H1 (cell line): Measurements from ENCODE around the gene TFAP2E. TPM values are rescaled to one million over a fixed set of nuclear protein-coding genes. Genes with fewer than 3 reads are reported as not detected.

Experiments
- CTCF ChIA-PET: fragments of 300-600 bp; sonication (Branson Sonifier 250); formaldehyde crosslinking; loops from one replicate; lab custom pipeline; 2021; ENCODE audit not compliant: partially characterized antibody; lab: Charles Lee
- POLR2A ChIA-PET: fragments of 300-600 bp; sonication (Branson Sonifier 250); formaldehyde crosslinking; loops from one replicate; lab custom pipeline; 2021; ENCODE audit warnings: inconsistent platforms; ENCODE audit not compliant: partially characterized antibody; lab: Charles Lee
- DNase-seq, 2 experiments: peaks; one replicate each; pipeline versions ENCODE4 v3.0.0 to v3.0.0-alpha.2; 2010 to 2022; ENCODE audit warnings: low spot score in 2 of 2, low read depth in 1 of 2, mixed read lengths in 1 of 2
- FAIRE-seq: peaks from 2 replicates; lab custom pipeline; 2011; peaks lifted over from hg19 to GRCh38; lab: Jason Lieb, UNC
- H2AFZ ChIP-seq: 2 replicates; pipeline ENCODE4 v1.8.1; 2012; ENCODE audit warnings: low read length, inconsistent platforms
- H2AK5ac ChIP-seq: 2 replicates; pipeline ENCODE4 v1.6.1; 2013; ENCODE audit warnings: low read depth, low read length
- H2BK120ac ChIP-seq: replicated peaks from 2 replicates; pipeline ENCODE3; 2013; ENCODE audit warnings: low read depth, low read length, inconsistent platforms
- H2BK12ac ChIP-seq: 2 replicates; pipeline ENCODE4 v1.6.1; 2013; ENCODE audit warnings: low read depth, low read length
- H2BK15ac ChIP-seq: 2 replicates; pipeline ENCODE4 v1.6.1; 2013; ENCODE audit warnings: low read length
- H2BK20ac ChIP-seq: 2 replicates; pipeline ENCODE4 v1.6.1; 2013; ENCODE audit warnings: low read length
- H2BK5ac ChIP-seq: 2 replicates; pipeline ENCODE4 v1.6.1; 2013; ENCODE audit warnings: low read depth, low read length
- H3K14ac ChIP-seq: 2 replicates; pipeline ENCODE4 v1.6.1; 2013; ENCODE audit warnings: inconsistent platforms; ENCODE audit not compliant: insufficient read length
- H3K18ac ChIP-seq: 2 replicates; pipeline ENCODE4 v1.6.1; 2013; ENCODE audit warnings: low read length; ENCODE audit errors: extremely low read depth
- H3K23ac ChIP-seq: 2 replicates; pipeline ENCODE4 v1.6.1; 2013; ENCODE audit warnings: inconsistent platforms; ENCODE audit not compliant: insufficient read length
- H3K23me2 ChIP-seq: 2 replicates; pipeline ENCODE4 v1.6.1; 2013; ENCODE audit warnings: low read depth, low read length
- H3K27ac ChIP-seq: 2 replicates; pipeline ENCODE4 v1.6.1; 2011; ENCODE audit warnings: low read depth, low read length, inconsistent platforms
- H3K27me3 ChIP-seq, 4 experiments: replicated peaks in 1 of 4; 1 replicate in 1 of 4; 2 replicates in 3 of 4; pipeline versions ENCODE4 v1.6.1 to v1.8.1; 2011 to 2013; ENCODE audit warnings: low read length in 3 of 4, mild to moderate bottlenecking in 3 of 4, inconsistent platforms in 2 of 4, mixed read lengths in 2 of 4, moderate library complexity in 1 of 4; ENCODE audit not compliant: control insufficient read depth in 3 of 4, insufficient read depth in 3 of 4; ENCODE audit errors: extremely low read depth in 1 of 4
- H3K36me3 ChIP-seq, 4 experiments: 2 replicates each; pipeline versions ENCODE4 v1.6.1 to v1.8.1; 2011 to 2013; ENCODE audit warnings: mild to moderate bottlenecking in 4 of 4, low read length in 3 of 4, moderate library complexity in 2 of 4, control low read depth in 1 of 4, inconsistent platforms in 1 of 4; ENCODE audit not compliant: insufficient read depth in 4 of 4, control insufficient read depth in 2 of 4
- H3K4ac ChIP-seq: replicated peaks from 2 replicates; pipeline ENCODE3; 2013; ENCODE audit warnings: low read length, low read depth, mixed read lengths, inconsistent platforms; ENCODE audit not compliant: insufficient read length
- H3K4me1 ChIP-seq, 4 experiments: replicated peaks in 1 of 4; 1 replicate in 1 of 4; 2 replicates in 3 of 4; pipeline versions ENCODE4 v1.6.1 to v1.8.1; 2011 to 2013; ENCODE audit warnings: low read length in 3 of 4, inconsistent platforms in 2 of 4, mixed read lengths in 1 of 4; ENCODE audit not compliant: insufficient read depth in 4 of 4, control insufficient read depth in 3 of 4
- H3K4me2 ChIP-seq, 2 experiments: 2 replicates each; pipeline versions ENCODE4 v1.6.1 to v1.8.1; 2011 to 2013; ENCODE audit warnings: low read depth in 2 of 2, low read length in 2 of 2, control low read depth in 1 of 2, inconsistent platforms in 1 of 2, mild to moderate bottlenecking in 1 of 2; ENCODE audit not compliant: insufficient read depth in 1 of 2
- H3K4me3 ChIP-seq, 4 experiments: fragments of 200-600, 300-600 bp in 1 of 4; sonication (generic), shearing (Covaris generic), sonication (Bioruptor Twin) in 1 of 4; 2 replicates each; pipeline versions ENCODE4 v1.5.1 to v1.8.1; 2011 to 2016; ENCODE audit warnings: low read length in 4 of 4, low read depth in 3 of 4, control low read depth in 2 of 4, inconsistent platforms in 2 of 4, mild to moderate bottlenecking in 2 of 4, mixed read lengths in 1 of 4, moderate library complexity in 1 of 4; ENCODE audit not compliant: insufficient read depth in 2 of 4; ENCODE audit errors: extremely low read depth in 1 of 4
- H3K56ac ChIP-seq: replicated peaks from 2 replicates; pipeline ENCODE3; 2013; ENCODE audit warnings: low read depth, mild to moderate bottlenecking, mixed read lengths, low read length, inconsistent platforms; ENCODE audit not compliant: insufficient read length
- H3K79me1 ChIP-seq: 2 replicates; pipeline ENCODE4 v1.6.1; 2013; ENCODE audit warnings: low read depth, low read length, control low read depth
- H3K79me2 ChIP-seq, 2 experiments: 2 replicates each; pipeline versions ENCODE4 v1.6.1 to v1.8.1; 2012 to 2013; ENCODE audit warnings: low read length in 2 of 2, mild to moderate bottlenecking in 2 of 2, inconsistent platforms in 1 of 2; ENCODE audit not compliant: insufficient read depth in 2 of 2, control insufficient read depth in 1 of 2
- H3K9ac ChIP-seq, 4 experiments: replicated peaks in 1 of 4; 1 replicate in 1 of 4; 2 replicates in 3 of 4; pipeline versions ENCODE4 v1.6.1 to v1.8.1; 2011 to 2013; ENCODE audit warnings: low read depth in 3 of 4, low read length in 3 of 4, control low read depth in 2 of 4, mild to moderate bottlenecking in 2 of 4, moderate library complexity in 2 of 4, inconsistent platforms in 1 of 4; ENCODE audit errors: extremely low read depth in 1 of 4
- H3K9me3 ChIP-seq, 2 experiments: 2 replicates each; pipeline versions ENCODE4 v1.6.1 to v1.8.1; 2012 to 2013; ENCODE audit warnings: mild to moderate bottlenecking in 2 of 2, moderate library complexity in 2 of 2, control low read depth in 1 of 2, inconsistent platforms in 1 of 2, low read depth in 1 of 2, low read length in 1 of 2, mixed read lengths in 1 of 2; ENCODE audit not compliant: insufficient read depth in 2 of 2
- H4K20me1 ChIP-seq, 2 experiments: replicated peaks in 1 of 2; 2 replicates each; pipeline versions ENCODE3 to v1.8.1; 2011 to 2013; ENCODE audit warnings: inconsistent platforms in 2 of 2, low read length in 2 of 2, mild to moderate bottlenecking in 1 of 2; ENCODE audit not compliant: insufficient read depth in 2 of 2, control insufficient read depth in 1 of 2
- H4K5ac ChIP-seq: 2 replicates; pipeline ENCODE4 v1.6.1; 2013; ENCODE audit warnings: low read length, low read depth, mixed read lengths, inconsistent platforms; ENCODE audit not compliant: insufficient read length
- H4K8ac ChIP-seq: 2 replicates; pipeline ENCODE4 v1.8.0; 2013; ENCODE audit warnings: mild to moderate bottlenecking, moderate library complexity, low read length, inconsistent platforms; ENCODE audit not compliant: insufficient read depth; ENCODE audit errors: extremely low read depth
- H4K91ac ChIP-seq: replicated peaks from 2 replicates; pipeline ENCODE3; 2013; ENCODE audit warnings: low read length, mixed read lengths, inconsistent platforms; ENCODE audit not compliant: insufficient read length
- CBX8 ChIP-seq: fragments of 300-800, 300-1000 bp; sonication (generic); IDR thresholded peaks from 2 replicates; pipeline ENCODE4 v1.7.1; 2016; ENCODE audit warnings: low read depth, low read length, borderline replicate concordance
- CHD1 ChIP-seq: IDR thresholded peaks from 2 replicates; pipeline ENCODE4 v1.6.1; 2012; ENCODE audit warnings: low read depth, low read length, improper control_type of control experiment
- FOSL1 ChIP-seq: IDR thresholded peaks from 2 replicates; pipeline ENCODE4 v1.6.1; 2011; ENCODE audit warnings: mild to moderate bottlenecking, low read depth, low read length, moderate library complexity; ENCODE audit not compliant: insufficient read depth
- GTF2F1 ChIP-seq: IDR thresholded peaks from 2 replicates; pipeline ENCODE4 v1.6.1; 2012; ENCODE audit warnings: low read depth, low read length, improper control_type of control experiment, borderline replicate concordance
- HDAC2 ChIP-seq, 2 experiments: fragments of 300-600 bp in 1 of 2; sonication (generic) in 1 of 2; IDR thresholded peaks; 2 replicates each; pipeline ENCODE4 v1.6.1; 2011 to 2012; ENCODE audit warnings: low read depth in 2 of 2, low read length in 2 of 2, mild to moderate bottlenecking in 2 of 2, moderate library complexity in 2 of 2, borderline replicate concordance in 1 of 2, inconsistent platforms in 1 of 2
- HDAC6 ChIP-seq: IDR thresholded peaks from one replicate; pipeline ENCODE4 v1.7.1; 2012; ENCODE audit warnings: low read depth, mild to moderate bottlenecking, inconsistent platforms, low read length, moderate library complexity
- RFX5 ChIP-seq: IDR thresholded peaks from 2 replicates; pipeline ENCODE4 v1.6.1; 2011; ENCODE audit warnings: low read depth, low read length, improper control_type of control experiment, borderline replicate concordance
- SP4 ChIP-seq: IDR thresholded peaks from 2 replicates; pipeline ENCODE4 v1.6.1; 2012; ENCODE audit warnings: low read length, inconsistent platforms
- SRF ChIP-seq: IDR thresholded peaks from 2 replicates; pipeline ENCODE4 v1.6.1; 2011; ENCODE audit warnings: mild to moderate bottlenecking, low read depth, low read length, moderate library complexity
- TAF7 ChIP-seq: optimal IDR thresholded peaks from 2 replicates; pipeline ENCODE3; 2011; ENCODE audit warnings: low read depth, mild to moderate bottlenecking, inconsistent platforms, low read length, moderate library complexity, borderline replicate concordance
- WGBS, 2 experiments: shearing (Covaris generic) in 1 of 2; methylation state at CpG; one replicate each; pipeline versions ENCODE4 v1.1.6 to v1.1.7; 2013 to 2015; ENCODE audit warnings: low lambda C conversion rate in 2 of 2, mixed read lengths in 2 of 2, inconsistent platforms in 1 of 2, low coverage in 1 of 2, missing lambda C conversion rate in 1 of 2; ENCODE audit not compliant: insufficient replicate concordance in 2 of 2, insufficient coverage in 1 of 2, insufficient read length in 1 of 2; ENCODE audit errors: extremely low coverage in 1 of 2, missing lambda C conversion rate in 1 of 2; 5-methylcytosine and 5-hydroxymethylcytosine counted together
- polyA plus RNA-seq, 7 experiments: library from polyadenylated mRNA; depleted of rRNA in 3 of 7; stranded (reverse) in 5 of 7; unstranded in 2 of 7; fragments of >200 nt in 5 of 7; fragments of 200-250 nt in 2 of 7; gene quantifications; 1 replicate in 5 of 7; 2 replicates in 1 of 7; 4 replicates in 1 of 7; pipeline versions ENCODE4 v1.2.1 to v1.2.3, GENCODE V29; 2011 to 2013; ENCODE audit warnings: missing spikeins in 2 of 7, mixed read lengths in 2 of 7
- total RNA-seq: library from RNA; stranded (reverse); fragmentation: NEBNext Ultra II Directional; extraction: Animal tissue kit (Norgen Biotek cat#: 25700); gene quantifications from 2 replicates; pipeline ENCODE4 v1.2.1, GENCODE V29; 2021
- TF ChIP-seq, protein P1 (sequence below): IDR thresholded peaks from 2 replicates; pipeline ENCODE4 v1.6.1; 2011; ENCODE audit warnings: low read depth, mild to moderate bottlenecking, low read length; ENCODE audit not compliant: insufficient read depth

TFAP2E gene
- total and polyA plus RNA-seq, 2 of the 8 experiments (the other 6 are each of a cell fraction or from before 2014, with no cell fraction given): 0.24 to 0.50 TPM

DNA sequence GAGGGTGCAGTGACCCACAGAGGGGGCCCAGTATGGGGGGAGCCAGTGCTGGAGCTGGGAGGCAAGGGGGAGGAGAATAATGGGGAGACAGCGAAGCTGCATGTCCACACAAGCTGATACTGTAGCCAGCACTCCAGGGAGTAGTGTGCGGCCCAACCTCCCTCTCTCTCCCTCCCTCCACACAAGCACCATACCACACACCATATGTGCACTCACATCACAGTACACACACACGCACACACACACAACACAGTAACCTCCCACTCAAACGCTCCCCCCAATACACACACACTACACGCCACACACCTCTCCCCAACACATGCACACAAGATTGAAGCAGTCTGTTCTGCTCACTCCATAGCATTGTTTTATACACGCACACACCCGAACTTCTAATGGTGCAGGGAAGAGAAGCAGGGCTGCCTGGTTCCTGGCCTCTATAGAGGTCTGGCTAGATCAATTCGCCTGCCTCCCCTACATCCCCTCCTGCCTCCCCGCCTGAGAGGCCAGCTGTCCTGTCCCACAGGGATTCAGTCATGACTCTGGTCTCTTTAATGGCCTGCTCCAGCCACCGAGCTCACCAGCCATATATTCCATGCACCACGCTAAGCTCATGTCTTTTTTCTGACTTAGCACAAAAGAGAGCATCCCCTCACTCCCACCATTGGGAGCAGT lies 11.7 kb upstream of the TFAP2E start:
- Histone ChIP-seq H2BK15ac (no peak overlapping the region), H2AK5ac (no peak overlapping the region), H3K18ac (no peak overlapping the region), H3K9ac (no peak overlapping the region), H3K4ac (no peak overlapping the region), H3K4me3 (no peak overlapping the region), H2BK12ac (no peak overlapping the region), H2BK5ac (no peak overlapping the region), H3K9me3 (no peaks in the 10 kb centered on the region), H3K4me1 (peaks cover 0 to 6% (median under 1%) of the 10 kb centered on the region in 4 experiments; a peak in 6 of 7 replicates), H2BK120ac (no peak overlapping the region), H3K23ac (no peak overlapping the region), H4K20me1 (peaks cover 0 to 22% of the 10 kb centered on the region in 2 experiments), H2BK20ac (no peak overlapping the region), H3K79me1 (peaks cover 3% of the 10 kb centered on the region), H3K23me2 (peaks cover 7% of the 10 kb centered on the region; the same call in 1 of the 2 replicates), H3K4me2 (no peak overlapping the region), H3K27ac (no peak overlapping the region), H4K5ac (no peak overlapping the region), H3K79me2 (peaks cover 0 to 10% of the 10 kb centered on the region in 2 experiments; a peak in 2 of 4 replicates), H3K14ac (no peak overlapping the region), H2AFZ (no peak overlapping the region), H3K56ac (no peak overlapping the region), H3K36me3 (peaks cover 14 to 25% (median 19%) of the 10 kb centered on the region in 4 experiments; a peak in 6 of 8 replicates), H3K27me3 (no peaks in the 10 kb centered on the region), H4K91ac (no peak overlapping the region), H4K8ac (no peak overlapping the region)
- CTCF ChIA-PET: interaction anchor here (1.1 to 7.6 kb wide), 7 partner anchors 8 to 209 kb away, joined by 3 to 72 read pairs (median 4); partner anchors contain the start of gene CLSPN
- DNase-seq (no peak), FAIRE-seq (no peak)
- WGBS, 2 experiments: 89 to 100% methylated on average over 2 to 11 of the region's 11 CpGs
- POLR2A ChIA-PET: interaction anchor here (0.7 to 1.6 kb wide), 4 partner anchors 11 to 166 kb away, joined by 3 to 4 read pairs (median 3); no protein-coding TSS in a partner anchor
- no peak for TF ChIP-seq SP4
- TF ChIP-seq HDAC2 (IDR thresholded peaks at IDR 0.05; ENCODE audit: borderline replicate concordance in 1 of 2, low read depth in 2 of 2, low read length in 2 of 2): no peak
- no peak for TF ChIP-seq CBX8
- TF ChIP-seq TAF7: no peak
- TF ChIP-seq SRF: no peak
- no peak for TF ChIP-seq HDAC6
- TF ChIP-seq CHD1: no peak
- no peak for TF ChIP-seq RFX5
- TF ChIP-seq, protein P1, sequence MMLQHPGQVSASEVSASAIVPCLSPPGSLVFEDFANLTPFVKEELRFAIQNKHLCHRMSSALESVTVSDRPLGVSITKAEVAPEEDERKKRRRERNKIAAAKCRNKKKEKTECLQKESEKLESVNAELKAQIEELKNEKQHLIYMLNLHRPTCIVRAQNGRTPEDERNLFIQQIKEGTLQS: no peak
- no peak for TF ChIP-seq GTF2F1
- no peak for TF ChIP-seq FOSL1
